Right atrium auricular region (tissue), 2 donors: ENCODE measurements around the gene SHROOM2. TPM values are rescaled to one million over a fixed set of nuclear protein-coding genes. Genes with fewer than 3 reads are reported as not detected.
"Not testable (repeated sequence)": the region's sequence is repeated elsewhere in the genome, so short reads cannot be mapped to it uniquely, and the experiment has no call there.

Experiments
- DNase-seq: peaks from one replicate; pipeline ENCODE4 v3.0.0-alpha.2; 2019; ENCODE audit warnings: low spot score
- H3K27ac ChIP-seq, 2 donors: fragments of 200-600 bp; sonication (generic); 1 replicate in 1 of 2; 2 replicates in 1 of 2; pipeline ENCODE4 v1.5.1; 2016 to 2019
- H3K27me3 ChIP-seq, 2 donors: fragments of 200-600 bp; sonication (generic); one replicate each; pipeline versions ENCODE4 v1.5.1 to v1.6.0; 2017 to 2019
- H3K36me3 ChIP-seq: fragments of 200-600 bp; sonication (generic); one replicate; pipeline ENCODE4 v1.5.1; 2016
- H3K4me1 ChIP-seq, 2 donors: fragments of 200-600 bp; sonication (generic); one replicate each; pipeline versions ENCODE4 v1.5.1 to v1.6.0; 2017 to 2019
- H3K4me3 ChIP-seq, 2 donors: fragments of 200-600 bp; sonication (generic); 1 replicate in 1 of 2; 2 replicates in 1 of 2; pipeline ENCODE4 v1.5.1; 2017 to 2019; ENCODE audit warnings: mild to moderate bottlenecking in 1 of 2, moderate library complexity in 1 of 2
- H3K9me3 ChIP-seq, 2 donors: fragments of 200-600 bp; sonication (generic); one replicate each; pipeline ENCODE4 v1.5.1; 2019
- CTCF ChIP-seq, 2 donors: fragments of 200-600 bp; sonication (generic); IDR thresholded peaks; one replicate each; pipeline ENCODE4 v1.5.1; 2019; ENCODE audit warnings: antibody characterized with exemption in 2 of 2
- total RNA-seq, 2 donors: library from RNA; depleted of rRNA; stranded (reverse); fragments of >200 nt; gene quantifications; one replicate each; pipeline ENCODE4 v1.1.0, GENCODE V29; 2016

SHROOM2 gene
- total RNA-seq, 2 donors from 2014 or later: 2.7 to 6.4 TPM

GRCh38 chrX:9797384-9798360, 11.4 kb downstream of the SHROOM2 start:
- Histone ChIP-seq H3K27ac (no peak overlapping the region), H3K4me3 (no peak overlapping the region), H3K27me3 (no peaks in the 10 kb centered on the region), H3K4me1 (no peaks in the 10 kb centered on the region), H3K9me3 (peaks cover 2 to 28% of the 10 kb centered on the region in 2 donors), H3K36me3 (no peaks in the 10 kb centered on the region)
- DNase-seq: no peak
- no peak for TF ChIP-seq CTCF (IDR thresholded peaks at IDR 0.05)

- Histone ChIP-seq H3K9me3 (peaks cover 0 to 15% of the 10 kb centered on the region in 2 donors), H3K36me3 (no peaks in the 10 kb centered on the region), H3K4me1 (no peaks in the 10 kb centered on the region), H3K27me3 (no peaks in the 10 kb centered on the region), H3K4me3 (no peak overlapping the region), H3K27ac (no peak overlapping the region)
- DNase-seq: no peak
- no peak for TF ChIP-seq CTCF (IDR thresholded peaks at IDR 0.05)
Measured at GRCh38 chrX:9802737-9803136, 16.5 kb downstream of the SHROOM2 start.

- H3K36me3 ChIP-seq: no peaks in the 10 kb centered on the region
- no peak overlapping the region for H3K4me3 ChIP-seq
- no peak for DNase-seq
- no peaks in the 10 kb centered on the region for H3K27me3 ChIP-seq
- no peak for TF ChIP-seq CTCF (IDR thresholded peaks at IDR 0.05)
- H3K4me1 ChIP-seq: no peaks in the 10 kb centered on the region
- no peak overlapping the region for H3K27ac ChIP-seq
- H3K9me3 ChIP-seq: peaks cover 0 to 15% of the 10 kb centered on the region in 2 donors
Measured at GRCh38 chrX:9804444-9804843, 18.2 kb downstream of the SHROOM2 start.

GRCh38 chrX:9805956-9806355, 19.7 kb downstream of the SHROOM2 start:
- H3K27me3 ChIP-seq: no peaks in the 10 kb centered on the region
- no peak overlapping the region for H3K4me3 ChIP-seq
- no peaks in the 10 kb centered on the region for H3K9me3 ChIP-seq
- TF ChIP-seq CTCF (IDR thresholded peaks at IDR 0.05): no peak
- no peaks in the 10 kb centered on the region for H3K36me3 ChIP-seq
- DNase-seq: no peak
- H3K27ac ChIP-seq: no peak overlapping the region
- H3K4me1 ChIP-seq: no peaks in the 10 kb centered on the region

GRCh38 chrX:9807355-9808182, 21.3 kb downstream of the SHROOM2 start:
- no peaks in the 10 kb centered on the region for H3K27me3 ChIP-seq
- no peak overlapping the region for H3K4me3 ChIP-seq
- no peaks in the 10 kb centered on the region for H3K36me3 ChIP-seq
- no peak overlapping the region for H3K27ac ChIP-seq
- no peaks in the 10 kb centered on the region for H3K4me1 ChIP-seq
- no peaks in the 10 kb centered on the region for H3K9me3 ChIP-seq
- no peak for DNase-seq
- TF ChIP-seq CTCF (IDR thresholded peaks at IDR 0.05): no peak

- H3K27ac ChIP-seq, H3K9me3 ChIP-seq, H3K36me3 ChIP-seq, DNase-seq, H3K4me3 ChIP-seq, H3K4me1 ChIP-seq, H3K27me3 ChIP-seq: not testable (repeated sequence)
Measured at GRCh38 chrX:9809876-9810275, 23.6 kb downstream of the SHROOM2 start.

- DNase-seq, H3K9me3 ChIP-seq, H3K4me1 ChIP-seq, H3K27me3 ChIP-seq, H3K36me3 ChIP-seq, H3K4me3 ChIP-seq, H3K27ac ChIP-seq: not testable (repeated sequence)
Measured at GRCh38 chrX:9811086-9811485, 24.9 kb downstream of the SHROOM2 start.
